HG02852 (cell line): Measurements from ENCODE around the gene ZFP3.
"Not testable (repeated sequence)": the region's sequence is repeated elsewhere in the genome, so short reads cannot be mapped to it uniquely, and the experiment has no call there.

Experiments
- ATAC-seq: cut with Tn5 transposase; IDR thresholded peaks from one replicate; pipeline ENCODE4 v1.9.1; 2021; ENCODE audit warnings: mild to moderate bottlenecking, moderate library complexity; ENCODE audit not compliant: unreplicated experiment

Gene ZFP3

GRCh38 chr17:5136580-5137412 lies 58.5 kb downstream of the ZFP3 start:
- not testable (repeated sequence) for ATAC-seq

- not testable (repeated sequence) for ATAC-seq
Observed at GRCh38 chr17:5137511-5138197, 59.4 kb downstream of the ZFP3 start.

GRCh38 chr17:5138198-5138544 lies 59.9 kb downstream of the ZFP3 start:
- not testable (repeated sequence) for ATAC-seq

GRCh38 chr17:5138616-5139457 lies 60.6 kb downstream of the ZFP3 start:
- ATAC-seq, result no peak

GRCh38 chr17:5139458-5139732 lies 61.1 kb downstream of the ZFP3 start:
- no peak for ATAC-seq

GRCh38 chr17:5142877-5143276 lies 64.6 kb downstream of the ZFP3 start:
- ATAC-seq, result not testable (repeated sequence)
